Transverse colon (tissue), 4 donors: ENCODE measurements around the gene GPR68. TPM values are rescaled to one million over a fixed set of nuclear protein-coding genes. Genes with fewer than 3 reads are reported as not detected.

ENCODE experiments used
- DNase-seq: peaks from one replicate; pipeline ENCODE4 v3.0.0-alpha.2; 2019
- H3K27ac ChIP-seq, 4 donors: fragments of 200-600 bp; sonication (generic); 2 replicates each; pipeline ENCODE4 v1.5.1; 2016 to 2018; ENCODE audit warnings: inconsistent platforms in 4 of 4
- H3K27me3 ChIP-seq: fragments of 200-600 bp; sonication (generic); 2 replicates; pipeline ENCODE4 v1.5.1; 2017; ENCODE audit warnings: inconsistent platforms
- H3K36me3 ChIP-seq, 4 donors: fragments of 200-600 bp; sonication (generic); 2 replicates each; pipeline ENCODE4 v1.5.1; 2017 to 2019; ENCODE audit warnings: inconsistent platforms in 4 of 4
- H3K4me1 ChIP-seq, 4 donors: fragments of 200-600 bp; sonication (generic); 2 replicates each; pipeline ENCODE4 v1.5.1; 2017 to 2020; ENCODE audit warnings: inconsistent platforms in 4 of 4
- H3K4me3 ChIP-seq, 4 donors: fragments of 200-600 bp; sonication (generic); 1 replicate in 1 of 4; 2 replicates in 3 of 4; pipeline versions ENCODE4 v1.5.1 to v1.6.1; 2017 to 2019; ENCODE audit warnings: inconsistent platforms in 4 of 4
- H3K9me3 ChIP-seq, 2 donors: fragments of 200-600 bp; sonication (generic); 2 replicates each; pipeline ENCODE4 v1.5.1; 2017 to 2019; ENCODE audit warnings: inconsistent platforms in 2 of 2
- CTCF ChIP-seq, 5 experiments: fragments of 200-600 bp in 3 of 5; fragments of 450-650 bp in 2 of 5; sonication (generic) in 3 of 5; IDR thresholded peaks; 1 replicate in 2 of 5; 2 replicates in 3 of 5; pipeline ENCODE4 v1.5.1; 2016 to 2017; ENCODE audit warnings: antibody characterized with exemption in 5 of 5, inconsistent platforms in 3 of 5, mild to moderate bottlenecking in 2 of 5, moderate library complexity in 1 of 5
- EP300 ChIP-seq: sonication (generic); formaldehyde crosslinking; IDR thresholded peaks from one replicate; pipeline ENCODE4 v1.6.1; 2017; ENCODE audit warnings: antibody characterized with exemption, low read depth
- POLR2A ChIP-seq: fragments of 450-650 bp; IDR thresholded peaks from one replicate; pipeline ENCODE4 v1.6.1; 2016; ENCODE audit warnings: antibody characterized with exemption, mild to moderate bottlenecking, moderate library complexity
- POLR2AphosphoS5 ChIP-seq, 3 donors: sonication (generic); formaldehyde crosslinking; IDR thresholded peaks; one replicate each; pipeline ENCODE4 v1.6.1; 2016; ENCODE audit warnings: antibody characterized with exemption in 3 of 3
- WGBS, 2 donors: methylation state at CpG; one replicate each; pipeline ENCODE4 v1.1.5; 2018; ENCODE audit warnings: low coverage in 1 of 2; 5-methylcytosine and 5-hydroxymethylcytosine counted together
- in situ Hi-C, 4 donors: fragments of 200-750 bp; cut with MboI; loops; one replicate each; pipeline versions ENCODE4 v1.15.0 to v1.15.1; 2017; ENCODE audit warnings: low sequenced_read_pairs in 3 of 4, low pct_ligation_motif_present in 1 of 4, low pct_unique_long_range_greater_than_20kb in 1 of 4
- intact Hi-C: fragments of 100-400 bp; cut with DNase I; formaldehyde crosslinking; loops from one replicate; pipeline ENCODE4 v1.15.1; 2023; ENCODE audit warnings: low total_unique reads
- total RNA-seq, 4 donors: library from RNA; depleted of rRNA; stranded (reverse); fragments of >200 nt; gene quantifications; one replicate each; pipeline ENCODE4 v1.1.0, GENCODE V29; 2016

The GPR68 gene
- total RNA-seq, 4 donors from 2014 or later: 0.48 to 0.80 (median 0.55) TPM; not detected in 1

- Histone ChIP-seq H3K9me3 (no peaks in the 10 kb centered on the region), H3K27ac (peak overlapping the region; percentile 44 to 56 (median 51)), H3K4me1 (peaks cover 12 to 40% (median 31%) of the 10 kb centered on the region in 4 donors), H3K4me3 (peak overlapping the region; percentile 26 to 63 (median 48)), H3K27me3 (peaks cover 5% of the 10 kb centered on the region), H3K36me3 (no peaks in the 10 kb centered on the region)
- DNase-seq: no peak
- in situ Hi-C loops (no loop called here), intact Hi-C loops (no loop called here)
- TF ChIP-seq CTCF (IDR thresholded peaks at IDR 0.05): no peak
- TF ChIP-seq POLR2AphosphoS5 (IDR thresholded peaks at IDR 0.05): no peak
- TF ChIP-seq POLR2A: no peak
- no peak for TF ChIP-seq EP300
- WGBS, 2 donors: 32 to 50% methylated on average over 4 to 16 of the region's 20 CpGs
These were observed 9.4 kb upstream of the GPR68 start for GRCh38 chr14:91253795-91254323.

- intact Hi-C loops: no loop called here
- peak overlapping the region; percentile 51 to 56 (median 54) for H3K27ac ChIP-seq
- 3% methylated on average over 70 of the region's 95 CpGs; no CpG with 5 or more reads in 1 of the 2 donors for WGBS, 2 donors
These were observed 8.6 kb upstream of the GPR68 start for GRCh38 chr14:91252871-91253794.

GRCh38 chr14:91250912-91251311, 6.4 kb upstream of the GPR68 start:
- Histone ChIP-seq H3K4me1 (peaks cover 12 to 25% (median 17%) of the 10 kb centered on the region in 4 donors), H3K4me3 (no peak overlapping the region), H3K36me3 (no peaks in the 10 kb centered on the region), H3K27me3 (peaks cover 5% of the 10 kb centered on the region), H3K9me3 (no peaks in the 10 kb centered on the region), H3K27ac (peak overlapping the region in 3 of 4 donors; percentile 12 to 50 (median 34))
- in situ Hi-C loops: no loop called here
- intact Hi-C loops: no loop called here
- WGBS, 2 donors: 58 to 74% methylated on average over 2 to 5 of the region's 5 CpGs
- no peak for TF ChIP-seq CTCF (IDR thresholded peaks at IDR 0.05)
- no peak for TF ChIP-seq POLR2A
- TF ChIP-seq POLR2AphosphoS5 (IDR thresholded peaks at IDR 0.05): no peak
- no peak for TF ChIP-seq EP300
- no peak for DNase-seq

More at GRCh38 chr14:91252871-91253794, 8.6 kb upstream of the GPR68 start:
- Histone ChIP-seq H3K36me3 (no peaks in the 10 kb centered on the region), H3K4me3 (peak overlapping the region; percentile 38 to 63 (median 50)), H3K9me3 (no peaks in the 10 kb centered on the region), H3K4me1 (peaks cover 12 to 40% (median 31%) of the 10 kb centered on the region in 4 donors), H3K27me3 (peaks cover 5% of the 10 kb centered on the region)
- in situ Hi-C loops: no loop called here
- peak; percentile 63 for DNase-seq
- TF ChIP-seq CTCF (IDR thresholded peaks at IDR 0.05) (no peak), EP300 (no peak), POLR2A (no peak), POLR2AphosphoS5 (IDR thresholded peaks at IDR 0.05) (no peak)
